Upper lobe of left lung (tissue), 6 donors: Measurements from ENCODE around the gene KAT2B. TPM values are rescaled to one million over a fixed set of nuclear protein-coding genes. Genes with fewer than 3 reads are reported as not detected.

Source experiments
- ATAC-seq, 2 donors: fragments of 200-7000 bp; cut with Tn5 transposase; one replicate each; pipeline ENCODE4 v1.9.1; 2022; ENCODE audit warnings: mild to moderate bottlenecking in 2 of 2, moderate library complexity in 2 of 2; ENCODE audit not compliant: low FRiP score in 2 of 2
- DNase-seq, 2 donors: peaks; one replicate each; pipeline ENCODE4 v3.0.0-alpha.2; 2019 to 2020
- H3K27ac ChIP-seq, 4 donors: fragments of 200-600 bp; sonication (generic); one replicate each; pipeline ENCODE4 v1.5.1; 2016 to 2019
- H3K27me3 ChIP-seq, 4 donors: fragments of 200-600 bp; sonication (generic); one replicate each; pipeline ENCODE4 v1.5.1; 2017 to 2019
- H3K36me3 ChIP-seq, 4 donors: fragments of 200-600 bp; sonication (generic); one replicate each; pipeline ENCODE4 v1.5.1; 2016 to 2019
- H3K4me1 ChIP-seq, 4 donors: fragments of 200-600 bp; sonication (generic); one replicate each; pipeline ENCODE4 v1.5.1; 2018 to 2019
- H3K4me3 ChIP-seq, 4 donors: fragments of 200-600 bp; sonication (generic); one replicate each; pipeline ENCODE4 v1.5.1; 2017 to 2019; ENCODE audit warnings: mild to moderate bottlenecking in 2 of 4, moderate library complexity in 1 of 4
- H3K9me3 ChIP-seq, 4 donors: fragments of 200-600 bp; sonication (generic); one replicate each; pipeline ENCODE4 v1.5.1; 2018 to 2019
- EP300 ChIP-seq, 4 donors: sonication (generic); formaldehyde crosslinking; IDR thresholded peaks; one replicate each; pipeline ENCODE4 v1.5.1; 2017; ENCODE audit warnings: antibody characterized with exemption in 4 of 4, control low read depth in 2 of 4
- POLR2A ChIP-seq, 4 donors: fragments of 450-650 bp; IDR thresholded peaks; one replicate each; pipeline ENCODE4 v1.5.1; 2016 to 2017; ENCODE audit warnings: antibody characterized with exemption in 4 of 4, mild to moderate bottlenecking in 2 of 4
- POLR2AphosphoS5 ChIP-seq, 2 donors: sonication (generic); formaldehyde crosslinking; IDR thresholded peaks; one replicate each; pipeline ENCODE4 v1.5.1; 2017; ENCODE audit warnings: antibody characterized with exemption in 2 of 2
- WGBS, 2 donors: methylation state at CpG; one replicate each; pipeline ENCODE4 v1.1.5; 2017 to 2018; 5-methylcytosine and 5-hydroxymethylcytosine counted together
- total RNA-seq, 6 donors: library from RNA; depleted of rRNA in 4 of 6; stranded (reverse); fragments of >200 nt in 4 of 6; gene quantifications; one replicate each; pipeline versions ENCODE4 v1.1.0 to v1.2.1, GENCODE V29; 2016 to 2021
- TF ChIP-seq, protein P1 (sequence below), 6 experiments: fragments of 450-650 bp in 4 of 6; fragments of 200-600 bp in 2 of 6; sonication (generic) in 2 of 6; IDR thresholded peaks; one replicate each; pipeline ENCODE4 v1.5.1; 2016 to 2019; ENCODE audit warnings: antibody characterized with exemption in 6 of 6
- donor health status: DM: no; HTN: no; CAD: no; lungs with moderate emphysema.
- donor health status: DM: no; HTN: yes; CAD: no; lungs with severe emphysema.

Gene KAT2B
- total RNA-seq, 6 donors from 2014 or later: 19.3 to 58.9 (median 31.9) TPM

DNA sequence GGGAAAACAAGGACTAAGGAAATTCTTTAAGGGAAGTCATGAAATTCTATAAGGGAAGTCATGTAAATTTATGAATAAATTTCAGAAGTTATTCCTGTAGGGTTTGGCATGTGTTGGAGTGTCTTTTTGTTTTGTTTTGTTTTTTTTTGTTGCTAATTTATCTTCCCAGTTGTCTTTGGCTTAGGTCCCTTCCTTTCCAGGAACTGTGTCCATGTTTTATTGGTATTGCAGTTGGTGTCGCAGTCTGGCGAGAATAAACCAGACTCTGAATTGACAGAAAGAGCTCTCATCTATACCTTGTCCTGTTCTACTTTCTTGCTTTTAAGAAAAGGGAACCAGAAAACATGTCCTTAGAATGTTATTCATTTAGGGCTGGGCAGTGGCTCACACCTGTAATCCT lies 88.1 kb downstream of the KAT2B start:
- WGBS, 2 donors: 82 to 84% methylated on average over 2 of the region's 2 CpGs
- H3K36me3 ChIP-seq: peaks cover 0 to 44% (median 8%) of the 10 kb centered on the region in 4 donors

DNA sequence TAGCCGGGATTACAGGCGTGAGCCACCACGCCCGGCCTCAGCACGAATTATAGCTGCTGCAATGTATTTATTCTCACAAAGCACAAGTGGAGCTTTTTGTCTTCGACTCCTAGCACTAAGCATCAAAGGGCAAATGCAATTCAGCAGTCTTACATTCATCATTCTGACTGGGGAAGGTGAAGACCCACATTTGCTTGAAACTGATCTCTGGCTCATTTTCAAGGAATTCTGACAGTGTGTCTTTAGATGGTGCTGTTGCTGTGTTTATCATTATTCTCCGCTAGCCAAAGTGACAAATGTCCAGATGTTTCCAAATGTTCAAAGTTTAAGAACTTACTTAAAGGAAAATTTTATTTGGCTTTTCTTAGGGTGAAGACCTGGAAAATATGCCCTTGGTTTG lies 89.9 kb downstream of the KAT2B start:
- no peaks in the 10 kb centered on the region for H3K4me1 ChIP-seq
- H3K4me3 ChIP-seq: no peak overlapping the region
- TF ChIP-seq EP300 (IDR thresholded peaks at IDR 0.05): no peak
- TF ChIP-seq, protein P1, sequence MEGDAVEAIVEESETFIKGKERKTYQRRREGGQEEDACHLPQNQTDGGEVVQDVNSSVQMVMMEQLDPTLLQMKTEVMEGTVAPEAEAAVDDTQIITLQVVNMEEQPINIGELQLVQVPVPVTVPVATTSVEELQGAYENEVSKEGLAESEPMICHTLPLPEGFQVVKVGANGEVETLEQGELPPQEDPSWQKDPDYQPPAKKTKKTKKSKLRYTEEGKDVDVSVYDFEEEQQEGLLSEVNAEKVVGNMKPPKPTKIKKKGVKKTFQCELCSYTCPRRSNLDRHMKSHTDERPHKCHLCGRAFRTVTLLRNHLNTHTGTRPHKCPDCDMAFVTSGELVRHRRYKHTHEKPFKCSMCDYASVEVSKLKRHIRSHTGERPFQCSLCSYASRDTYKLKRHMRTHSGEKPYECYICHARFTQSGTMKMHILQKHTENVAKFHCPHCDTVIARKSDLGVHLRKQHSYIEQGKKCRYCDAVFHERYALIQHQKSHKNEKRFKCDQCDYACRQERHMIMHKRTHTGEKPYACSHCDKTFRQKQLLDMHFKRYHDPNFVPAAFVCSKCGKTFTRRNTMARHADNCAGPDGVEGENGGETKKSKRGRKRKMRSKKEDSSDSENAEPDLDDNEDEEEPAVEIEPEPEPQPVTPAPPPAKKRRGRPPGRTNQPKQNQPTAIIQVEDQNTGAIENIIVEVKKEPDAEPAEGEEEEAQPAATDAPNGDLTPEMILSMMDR (IDR thresholded peaks at IDR 0.05): no peak
- no peak for TF ChIP-seq POLR2A (IDR thresholded peaks at IDR 0.05)
- no peak for TF ChIP-seq POLR2AphosphoS5 (IDR thresholded peaks at IDR 0.05)
- 77 to 87% methylated on average over 7 of the region's 7 CpGs for WGBS, 2 donors
- ATAC-seq (no peak), DNase-seq (peak in 1 of 2 donors; percentile 3)
- no peaks in the 10 kb centered on the region for H3K9me3 ChIP-seq
- H3K36me3 ChIP-seq: peaks cover 0 to 36% (median 6%) of the 10 kb centered on the region in 4 donors
- H3K27me3 ChIP-seq: no peaks in the 10 kb centered on the region
- H3K27ac ChIP-seq: no peak overlapping the region

More for the DNA sequence above, 88.1 kb downstream of the KAT2B start:
- Histone ChIP-seq H3K27me3 (no peaks in the 10 kb centered on the region), H3K4me1 (no peaks in the 10 kb centered on the region), H3K27ac (no peak overlapping the region), H3K9me3 (no peaks in the 10 kb centered on the region), H3K4me3 (no peak overlapping the region)
- TF ChIP-seq EP300 (IDR thresholded peaks at IDR 0.05) (no peak), POLR2A (IDR thresholded peaks at IDR 0.05) (no peak), POLR2AphosphoS5 (IDR thresholded peaks at IDR 0.05) (no peak)
- TF ChIP-seq, protein P1 (IDR thresholded peaks at IDR 0.05): no peak
- ATAC-seq (no peak), DNase-seq (no peak)

DNA sequence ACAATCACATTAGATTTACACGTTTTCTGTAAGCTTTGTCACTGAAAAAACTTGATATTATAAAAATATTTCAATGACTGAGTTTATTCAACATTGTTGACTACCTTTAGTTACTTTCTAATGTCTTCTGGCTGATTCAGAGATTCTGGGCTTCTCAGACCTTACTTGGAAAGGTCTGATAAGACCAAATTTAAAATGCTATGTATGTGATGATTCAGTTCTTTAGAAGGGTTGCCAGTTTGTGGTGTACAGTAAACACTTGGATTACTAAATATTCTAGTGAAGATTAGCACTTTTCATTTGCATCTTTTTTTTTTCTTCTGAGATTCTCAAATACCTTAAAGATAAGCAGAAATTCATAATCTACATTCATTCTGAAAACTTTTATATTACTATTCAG lies 96.0 kb downstream of the KAT2B start:
- peaks cover 7 to 21% (median 9%) of the 10 kb centered on the region in 4 donors for H3K36me3 ChIP-seq
- WGBS, 2 donors: 94 to 100% methylated on average over 1 of the region's 1 CpG
- TF ChIP-seq POLR2A (IDR thresholded peaks at IDR 0.05) (no peak), POLR2AphosphoS5 (IDR thresholded peaks at IDR 0.05) (no peak), EP300 (IDR thresholded peaks at IDR 0.05) (no peak)
- TF ChIP-seq, protein P1 (IDR thresholded peaks at IDR 0.05): no peak

DNA sequence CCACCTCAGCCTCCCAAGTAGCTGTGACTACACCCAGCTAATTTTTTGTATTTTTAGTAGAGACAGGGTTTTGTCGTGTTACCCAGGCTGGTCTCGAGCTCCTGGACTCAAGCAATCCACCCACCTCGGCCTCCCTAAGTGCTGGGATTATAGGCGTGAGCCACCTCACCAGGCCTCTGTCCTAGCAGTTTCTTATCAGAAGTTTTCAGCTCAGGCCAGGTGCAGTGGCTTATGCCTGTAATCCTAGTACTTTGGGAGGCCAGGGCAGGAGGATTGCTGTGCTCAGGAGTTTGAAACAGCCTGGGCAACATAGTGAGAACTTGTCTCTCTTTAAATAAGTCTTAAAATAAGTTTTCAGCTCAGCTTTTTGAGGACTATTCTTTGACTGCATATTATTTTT lies 97.4 kb downstream of the KAT2B start:
- no peak for TF ChIP-seq POLR2A (IDR thresholded peaks at IDR 0.05)
- TF ChIP-seq EP300 (IDR thresholded peaks at IDR 0.05): no peak
- TF ChIP-seq, protein P1 (IDR thresholded peaks at IDR 0.05): no peak
- TF ChIP-seq POLR2AphosphoS5 (IDR thresholded peaks at IDR 0.05): no peak
- ATAC-seq (no peak), DNase-seq (no peak)
- H3K27me3 ChIP-seq: no peaks in the 10 kb centered on the region
- no peak overlapping the region for H3K4me3 ChIP-seq
- 89 to 93% methylated on average over 4 of the region's 4 CpGs for WGBS, 2 donors
- no peak overlapping the region for H3K27ac ChIP-seq
- no peaks in the 10 kb centered on the region for H3K4me1 ChIP-seq
- H3K36me3 ChIP-seq: peaks cover 7 to 24% (median 12%) of the 10 kb centered on the region in 4 donors
- no peaks in the 10 kb centered on the region for H3K9me3 ChIP-seq

More for the DNA sequence above, 96.0 kb downstream of the KAT2B start:
- DNase-seq: no peak
- Histone ChIP-seq H3K27ac (no peak overlapping the region), H3K4me1 (no peaks in the 10 kb centered on the region), H3K9me3 (no peaks in the 10 kb centered on the region), H3K4me3 (no peak overlapping the region), H3K27me3 (no peaks in the 10 kb centered on the region)
- no peak for ATAC-seq

DNA sequence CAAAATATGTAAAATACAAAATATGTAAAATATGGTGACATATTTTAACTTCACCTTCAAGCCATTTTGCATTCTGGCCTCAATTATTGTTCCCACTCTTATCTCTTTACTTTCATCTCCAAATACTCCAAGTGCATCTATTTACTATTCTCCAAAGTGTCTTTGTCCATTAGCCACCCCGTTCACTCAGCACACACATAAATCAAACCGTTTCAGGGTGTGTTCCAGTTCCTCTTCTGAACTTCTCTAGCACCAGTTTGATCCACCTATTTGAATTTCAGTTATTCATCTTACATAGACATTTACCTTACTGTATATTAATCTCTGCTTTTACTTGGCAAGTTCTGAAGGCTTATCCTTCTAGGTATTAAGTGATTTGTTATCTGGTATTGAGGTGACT lies 100.6 kb downstream of the KAT2B start:
- H3K27ac ChIP-seq: no peak overlapping the region
- H3K4me3 ChIP-seq: no peak overlapping the region
- no peak for DNase-seq
- H3K36me3 ChIP-seq: peaks cover 7 to 38% (median 10%) of the 10 kb centered on the region in 4 donors
- H3K4me1 ChIP-seq: no peaks in the 10 kb centered on the region
- 49 to 50% methylated on average over 2 of the region's 2 CpGs for WGBS, 2 donors
- H3K9me3 ChIP-seq: no peaks in the 10 kb centered on the region
- no peak for ATAC-seq
- no peaks in the 10 kb centered on the region for H3K27me3 ChIP-seq
- TF ChIP-seq, protein P1 (IDR thresholded peaks at IDR 0.05): no peak
- TF ChIP-seq POLR2AphosphoS5 (IDR thresholded peaks at IDR 0.05): no peak
- TF ChIP-seq EP300 (IDR thresholded peaks at IDR 0.05): no peak
- TF ChIP-seq POLR2A (IDR thresholded peaks at IDR 0.05): no peak
